ENCODE data around the gene CAMK2A. TPM values are rescaled to one million over a fixed set of nuclear protein-coding genes. Genes with fewer than 3 reads are reported as not detected.
"Not testable (repeated sequence)": the region's sequence is repeated elsewhere in the genome, so short reads cannot be mapped to it uniquely, and the experiment has no call there.

The CAMK2A gene
- total RNA-seq, 1 donor from 2014 or later = not detected

DNA sequence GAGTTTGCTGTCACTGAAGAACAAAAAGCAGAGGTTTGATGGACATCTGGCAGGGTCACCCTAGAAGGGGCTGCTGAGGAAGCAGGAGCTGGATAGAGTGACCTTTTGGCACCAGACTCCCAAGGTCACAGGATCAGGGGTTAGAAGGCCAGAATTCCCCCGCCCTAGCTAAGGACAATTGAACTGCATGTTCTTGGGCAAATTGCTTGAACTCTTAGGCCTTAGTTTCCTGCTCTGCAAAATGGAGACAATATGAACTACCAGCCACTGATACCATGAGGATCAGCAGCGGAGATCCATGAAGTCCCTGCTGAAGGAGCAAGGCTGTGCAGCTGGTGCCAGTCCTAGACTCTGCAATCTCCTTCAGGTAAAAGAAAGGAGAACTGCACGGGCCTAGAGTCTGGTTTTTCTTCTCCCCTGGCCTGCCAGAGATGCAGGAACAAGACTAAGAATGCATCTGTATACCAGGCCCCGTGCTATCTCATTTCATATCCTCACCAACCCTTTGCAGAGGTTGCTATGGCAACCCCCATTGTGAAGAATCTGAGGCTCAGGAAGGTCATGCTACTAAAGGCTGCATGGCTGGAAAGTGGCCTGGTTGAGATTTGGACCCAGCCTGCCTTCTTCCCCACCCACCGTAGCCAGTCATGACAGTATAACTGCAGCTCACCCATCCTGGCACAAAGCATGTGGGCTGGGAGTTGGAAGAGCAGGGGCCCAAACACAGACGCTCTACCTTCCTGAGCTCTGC is 33.7 kb downstream of the CAMK2A start:
- DNase-seq (ENCODE audit: low read depth in 2 of 2) = peak; percentile 52 to 53

DNA sequence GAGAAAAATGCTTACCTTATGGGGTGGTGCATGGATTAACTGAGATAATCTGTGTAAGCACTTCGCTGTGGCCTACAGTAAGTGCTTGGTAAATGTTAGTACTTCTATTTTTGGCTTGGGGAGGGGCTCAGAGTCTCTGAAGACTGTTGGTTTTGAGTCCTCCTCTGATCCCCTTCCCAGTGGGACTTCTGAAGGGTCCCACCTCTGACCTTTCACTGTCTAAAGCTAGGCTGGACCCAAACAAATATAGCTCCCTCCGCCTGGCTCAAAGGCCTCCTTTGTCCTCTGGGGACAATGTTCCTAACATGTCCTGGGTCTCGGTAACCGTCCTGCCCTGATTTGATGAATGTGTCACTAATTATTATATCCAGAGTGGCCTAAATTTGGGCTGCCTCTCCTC is 34.8 kb downstream of the CAMK2A start:
- DNase-seq (ENCODE audit: low read depth in 2 of 2) = no peak

DNA sequence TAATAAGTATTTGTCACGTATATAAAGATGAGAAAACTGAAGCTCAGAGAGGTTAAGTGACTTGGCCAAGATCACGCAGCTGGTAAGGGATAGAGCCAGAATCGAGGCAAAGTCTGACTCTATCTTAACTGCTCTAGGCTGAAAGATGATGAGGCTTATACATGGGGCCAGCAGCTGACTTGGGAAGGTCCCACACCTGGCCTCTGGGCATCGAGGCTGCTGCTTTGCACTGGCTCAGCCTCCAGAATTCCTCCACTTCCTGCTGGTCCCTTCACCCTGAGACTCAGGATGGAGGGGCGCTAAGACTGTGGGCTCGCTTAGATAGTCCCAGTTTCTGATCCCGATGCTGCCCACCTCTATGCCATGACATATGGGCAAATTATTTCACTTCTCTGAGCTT is 35.2 kb downstream of the CAMK2A start:
- no peak for DNase-seq (ENCODE audit: low read depth in 2 of 2)

DNA sequence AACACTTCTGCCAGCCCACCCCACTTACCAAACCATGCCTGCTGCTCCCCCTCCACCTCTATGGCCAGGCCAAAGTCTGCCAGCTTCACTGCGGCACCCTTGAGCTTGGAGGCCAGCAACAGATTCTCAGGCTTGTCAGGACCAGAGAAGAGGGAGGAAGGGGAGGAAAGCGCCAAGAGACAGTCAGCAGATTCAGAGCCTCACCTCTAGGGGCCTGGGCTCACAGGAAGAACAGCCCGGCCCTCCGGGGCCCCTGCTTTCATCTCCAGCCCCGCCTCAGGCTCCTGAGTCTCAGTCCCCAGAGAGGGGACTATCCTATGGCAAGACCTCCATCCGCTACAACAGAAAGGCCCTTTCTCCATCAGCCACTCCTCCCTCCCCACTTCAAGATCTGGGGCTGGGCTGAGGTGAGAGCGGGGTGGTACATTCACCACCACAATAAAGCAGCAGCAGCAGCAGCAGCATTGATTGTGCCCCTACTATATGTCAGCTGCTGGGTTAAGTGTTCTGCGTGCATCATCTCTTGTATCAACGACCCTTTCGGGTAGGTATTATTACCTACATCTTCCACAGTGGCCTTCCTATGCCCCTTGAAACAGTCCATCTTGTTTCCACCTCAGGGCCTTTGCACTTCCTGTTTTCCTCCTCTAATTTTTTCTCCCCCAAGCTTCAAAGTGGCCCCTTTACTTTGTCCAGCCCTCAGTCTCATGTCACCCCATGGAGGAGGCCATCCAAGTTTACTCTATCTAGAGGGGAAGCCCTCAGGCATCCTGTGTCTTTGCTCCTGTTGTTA is 36.0 kb downstream of the CAMK2A start:
- DNase-seq (ENCODE audit: low read depth in 2 of 2) = no peak

DNA sequence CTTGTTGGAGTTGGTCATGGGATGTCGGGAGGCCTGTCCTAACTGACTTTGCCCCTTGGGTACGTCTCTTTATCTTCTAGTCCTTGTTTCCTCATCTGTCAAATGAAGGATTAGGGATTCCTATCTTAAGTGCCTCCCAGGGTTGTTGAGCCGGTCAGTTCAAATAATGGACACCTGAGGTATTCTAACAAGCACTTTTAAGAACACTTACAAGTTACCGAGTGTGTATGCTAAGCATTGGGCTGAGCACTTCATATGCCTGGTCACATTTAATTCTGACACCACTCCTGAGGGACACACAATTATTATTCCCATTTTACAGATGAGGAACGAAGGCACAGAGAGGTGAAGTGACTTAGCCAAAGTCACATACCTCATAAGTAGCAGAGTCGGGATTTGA is 37.1 kb downstream of the CAMK2A start:
- DNase-seq (ENCODE audit: low read depth in 2 of 2) = no peak

DNA sequence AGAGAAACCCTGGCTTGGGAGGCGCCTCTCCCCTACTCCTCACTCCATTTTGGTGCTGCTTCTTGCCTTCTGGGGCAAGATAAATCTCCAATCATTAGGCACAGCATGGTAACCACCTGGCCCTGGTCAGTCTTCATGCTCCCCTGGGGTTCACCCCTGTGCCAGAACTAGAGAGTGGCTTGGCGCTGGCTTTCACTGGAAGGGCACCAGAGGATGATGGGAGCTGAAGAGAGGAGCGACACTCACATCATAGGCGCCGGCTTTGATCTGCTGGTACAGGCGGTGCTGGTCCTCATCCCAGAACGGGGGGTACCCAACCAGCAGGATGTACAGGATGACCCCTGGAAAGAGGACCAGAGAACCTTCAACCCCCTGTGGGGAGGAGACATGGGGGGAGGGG is 38.1 kb downstream of the CAMK2A start:
- no peak for DNase-seq (ENCODE audit: low read depth in 2 of 2)

DNA sequence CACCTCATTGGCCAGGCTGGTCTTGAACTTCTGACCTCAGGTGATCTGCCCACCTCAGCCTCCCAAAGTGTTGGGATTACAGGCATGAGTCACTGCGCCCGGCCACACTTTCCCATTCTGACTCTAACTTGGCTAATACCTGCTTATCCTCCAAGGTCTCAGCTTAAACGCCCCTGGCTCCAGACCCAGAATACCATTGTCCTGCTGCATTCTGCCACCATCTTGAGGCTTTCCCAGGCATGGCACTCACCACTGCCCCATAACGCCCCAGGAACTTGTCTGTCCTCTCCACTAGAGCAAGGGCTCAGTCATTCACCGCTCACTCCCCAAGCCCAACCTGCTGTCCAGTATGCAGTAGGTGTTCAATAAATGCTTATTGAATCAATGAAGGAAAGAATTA is 39.8 kb downstream of the CAMK2A start:
- no peak for DNase-seq (ENCODE audit: low read depth in 2 of 2)

DNA sequence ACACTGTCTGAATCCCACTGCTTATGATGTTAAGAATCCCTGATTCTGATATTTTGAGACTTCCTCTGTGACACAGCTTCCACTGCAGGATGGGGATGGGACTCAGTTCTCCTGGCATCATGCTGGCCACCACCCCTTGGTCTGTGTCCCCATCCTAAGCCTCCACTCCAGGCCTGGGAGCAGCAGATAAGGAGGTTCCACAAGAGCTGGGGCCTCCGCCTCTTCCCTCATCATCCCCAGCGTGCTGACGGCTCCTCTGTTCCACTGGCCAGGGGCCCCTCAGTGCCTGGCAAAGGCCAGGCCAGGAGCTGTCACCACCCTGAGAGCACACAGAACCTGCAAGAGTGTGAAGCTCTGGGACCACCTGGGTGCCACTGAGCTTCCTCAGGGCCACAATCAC is 40.6 kb downstream of the CAMK2A start:
- DNase-seq (ENCODE audit: low read depth in 2 of 2) = no peak

DNA sequence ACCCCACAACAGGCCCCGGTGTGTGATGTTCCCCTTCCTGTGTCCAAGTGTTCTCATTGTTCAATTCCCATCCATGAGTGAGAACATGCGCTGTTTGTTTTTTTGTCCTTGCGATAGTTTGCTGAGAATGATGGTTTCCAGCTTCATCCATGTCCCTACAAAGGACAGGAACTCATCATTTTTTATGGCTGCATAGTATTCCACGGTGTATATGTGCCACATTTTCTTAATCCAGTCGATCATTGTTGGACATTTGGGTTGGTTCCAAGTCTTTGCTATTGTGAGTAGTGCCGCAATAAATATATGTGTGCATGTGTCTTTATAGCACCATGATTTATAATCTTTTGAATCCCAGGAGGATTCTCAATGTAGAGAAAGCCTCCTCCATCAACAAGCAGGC is 41.1 kb downstream of the CAMK2A start:
- not testable (repeated sequence) for DNase-seq (ENCODE audit: low read depth in 2 of 2)

DNA sequence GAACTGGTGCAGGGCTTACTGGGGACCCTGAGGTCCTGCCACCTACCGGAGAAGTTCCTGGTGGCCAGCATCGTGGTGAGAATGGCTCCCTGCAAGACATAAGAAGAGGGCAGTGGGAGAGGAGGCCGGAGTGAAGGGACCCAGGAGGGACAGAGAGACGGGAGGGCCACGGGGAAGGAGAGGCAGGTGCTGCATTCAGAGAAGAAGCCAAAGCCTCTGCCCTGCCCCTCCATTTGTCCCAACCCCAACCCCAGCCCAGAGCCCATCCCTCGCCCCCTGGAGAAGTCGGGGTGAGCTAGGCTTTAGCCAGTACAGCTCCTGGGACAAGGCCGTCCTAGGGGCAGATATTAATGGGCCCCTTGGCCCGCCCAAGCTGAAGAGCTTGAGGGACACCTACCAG is 41.8 kb downstream of the CAMK2A start:
- no peak for DNase-seq (ENCODE audit: low read depth in 2 of 2)

DNA sequence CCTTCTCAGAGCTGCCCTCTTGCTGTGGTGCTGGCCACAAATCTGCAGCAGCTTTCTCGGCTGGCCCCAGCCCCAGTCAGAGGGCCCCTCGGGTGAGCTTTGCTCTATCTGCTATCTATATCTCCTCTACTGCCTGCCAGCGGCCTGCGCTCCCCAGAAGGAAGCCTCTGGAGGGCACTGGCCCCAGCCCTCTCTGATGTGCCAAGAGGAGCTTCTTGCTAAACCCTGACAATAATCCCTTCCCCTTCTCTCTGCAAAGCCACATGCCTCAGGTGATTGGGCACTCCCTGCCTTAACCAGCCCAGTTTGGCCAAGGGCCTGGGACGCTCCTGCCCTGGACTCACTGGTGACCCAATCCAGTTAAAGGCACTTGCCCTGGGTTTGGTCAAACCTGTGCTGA is 42.7 kb downstream of the CAMK2A start:
- no peak for DNase-seq (ENCODE audit: low read depth in 2 of 2)

DNA sequence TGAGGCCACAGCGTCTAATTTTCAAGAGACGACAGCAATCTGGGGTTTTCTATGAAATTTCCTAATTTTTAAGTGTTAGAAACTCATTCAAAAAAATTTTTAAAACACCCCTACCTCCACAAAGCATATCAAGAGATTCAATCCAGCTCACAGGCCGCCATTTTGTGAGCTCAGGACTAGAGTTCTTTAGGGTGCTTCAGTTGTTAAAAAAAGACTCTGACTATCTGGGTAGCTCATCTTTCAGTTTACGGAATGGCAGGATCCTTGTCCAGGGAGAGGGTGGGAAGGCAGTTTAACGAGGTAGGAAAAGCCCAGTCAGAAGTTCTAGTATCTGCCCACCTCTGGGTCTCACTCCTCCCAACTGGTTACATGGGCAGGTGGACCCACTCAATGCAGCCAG is 43.1 kb downstream of the CAMK2A start:
- DNase-seq (ENCODE audit: low read depth in 2 of 2) = no peak

DNA sequence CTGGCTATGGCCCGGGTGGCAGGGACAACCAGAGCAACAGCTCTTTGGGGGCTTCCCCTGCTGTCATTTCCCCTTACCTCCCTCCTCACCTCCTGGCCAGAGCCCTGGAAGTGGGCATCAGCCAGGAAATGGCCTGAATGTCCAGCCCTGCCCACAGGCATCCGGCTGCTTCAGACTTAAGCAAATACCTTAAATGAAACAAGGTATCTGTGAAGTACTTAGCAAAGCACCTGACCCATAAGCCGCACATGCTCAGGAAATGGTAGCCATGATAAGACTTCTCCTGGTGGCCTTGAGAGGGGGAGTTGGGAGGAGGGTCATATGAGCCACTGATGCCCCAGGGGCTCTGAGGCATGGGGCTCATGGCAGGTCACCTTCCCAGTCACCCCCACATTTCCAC is 43.8 kb downstream of the CAMK2A start:
- DNase-seq (ENCODE audit: low read depth in 2 of 2) = no peak

DNA sequence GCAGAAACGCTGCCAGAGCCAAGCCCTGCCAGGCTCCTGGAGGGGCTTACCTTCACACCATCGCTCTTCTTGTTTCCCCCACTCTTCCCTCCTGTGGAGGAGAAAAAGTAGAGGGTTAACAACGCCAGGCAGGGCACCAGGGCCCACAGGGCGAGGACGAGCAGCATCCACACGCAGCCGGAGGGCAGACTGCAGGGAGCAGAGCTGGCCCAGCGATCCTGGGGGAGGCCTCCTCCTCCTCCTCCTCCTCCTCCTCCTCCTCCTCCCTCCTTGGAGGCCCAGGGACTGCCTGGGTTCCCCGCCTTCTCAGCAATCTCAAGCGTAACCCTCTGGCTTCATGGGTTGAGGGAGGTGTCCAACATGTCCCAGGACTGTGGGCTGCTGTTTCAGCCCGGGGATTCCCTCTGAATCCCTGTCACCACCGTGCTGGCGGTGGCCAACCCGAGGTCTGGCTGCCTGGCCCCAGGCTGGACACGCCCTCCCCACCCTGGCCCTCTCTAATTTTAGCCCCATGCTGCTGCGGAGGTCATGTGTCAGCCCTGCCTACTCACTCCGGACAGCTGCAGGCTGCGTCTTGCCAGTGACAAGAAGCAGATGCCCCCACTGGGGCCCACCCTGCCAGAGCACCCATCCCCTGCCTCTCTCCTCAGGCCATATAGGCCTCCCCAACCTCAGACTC is 44.3 kb downstream of the CAMK2A start:
- DNase-seq (ENCODE audit: low read depth in 2 of 2) = no peak

DNA sequence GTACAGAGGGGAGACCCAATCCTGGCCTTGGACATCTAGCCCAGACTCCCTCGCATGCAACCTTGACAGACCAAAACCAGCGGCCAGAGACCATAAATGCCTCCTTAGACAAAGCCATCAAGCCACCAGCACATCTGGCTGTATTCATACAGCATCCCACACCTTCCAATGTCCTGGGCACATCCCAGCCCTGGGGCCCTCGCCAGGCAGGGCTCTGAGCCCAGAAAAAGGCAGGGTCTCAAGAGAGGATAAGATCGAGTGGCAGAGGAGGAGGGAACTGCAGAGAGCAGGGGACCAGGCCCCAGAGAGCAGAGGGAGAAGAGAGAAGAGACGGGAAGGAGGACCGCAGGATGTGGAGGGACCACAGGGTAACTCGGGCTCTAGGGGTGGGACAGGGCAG is 45.4 kb downstream of the CAMK2A start:
- no peak for DNase-seq (ENCODE audit: low read depth in 2 of 2)

DNA sequence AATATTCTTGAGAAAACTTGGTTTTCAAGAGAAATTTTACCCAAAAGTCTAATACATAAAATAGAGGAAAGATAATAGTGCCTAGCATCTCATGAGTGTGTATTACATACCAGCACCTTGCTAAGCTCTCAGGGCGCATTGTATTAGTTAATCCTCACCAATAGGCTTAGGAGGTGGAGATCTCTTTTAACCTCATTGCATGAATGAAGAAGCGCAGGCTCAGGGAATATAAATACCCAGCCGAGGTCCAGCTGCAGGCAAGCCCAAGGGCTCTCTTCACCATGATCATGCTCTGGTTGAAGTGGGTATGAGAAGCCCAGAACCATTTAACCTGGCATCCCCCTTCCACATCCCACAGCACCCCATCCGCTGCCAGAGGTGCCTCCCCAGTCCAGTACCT is 46.0 kb downstream of the CAMK2A start:
- DNase-seq (ENCODE audit: low read depth in 2 of 2) = no peak

DNA sequence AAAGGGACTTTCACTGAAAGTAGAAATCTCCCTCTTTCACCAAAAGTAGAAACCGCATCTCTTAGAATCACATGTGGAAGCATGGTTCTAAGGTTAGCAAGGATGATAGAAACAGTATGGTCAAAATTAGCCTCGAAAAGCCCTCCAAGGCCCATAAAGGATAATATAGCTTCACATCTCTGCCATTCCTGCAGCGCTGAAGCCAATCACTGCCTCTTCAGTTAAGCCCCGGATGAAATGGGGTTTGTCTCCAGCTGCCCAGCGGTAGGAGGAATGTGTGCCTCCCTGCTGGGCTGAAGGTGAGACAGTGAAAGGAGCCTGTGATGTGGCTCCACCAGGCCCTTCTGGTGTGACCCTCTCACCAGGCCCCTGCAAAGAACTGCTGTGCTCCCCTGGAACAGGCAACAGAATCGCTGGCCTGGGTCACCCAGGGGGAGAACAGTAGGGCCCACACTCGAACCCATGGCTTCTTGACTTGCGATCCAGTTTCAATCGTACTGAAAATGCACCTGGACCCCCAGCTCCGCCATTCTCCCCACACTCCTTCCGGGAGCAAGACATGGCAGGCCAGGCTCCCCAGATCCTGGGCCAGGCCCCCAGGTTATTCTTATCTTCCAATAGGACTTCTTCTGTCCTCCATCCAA is 47.2 kb downstream of the CAMK2A start:
- no peak for DNase-seq (ENCODE audit: low read depth in 2 of 2)

DNA sequence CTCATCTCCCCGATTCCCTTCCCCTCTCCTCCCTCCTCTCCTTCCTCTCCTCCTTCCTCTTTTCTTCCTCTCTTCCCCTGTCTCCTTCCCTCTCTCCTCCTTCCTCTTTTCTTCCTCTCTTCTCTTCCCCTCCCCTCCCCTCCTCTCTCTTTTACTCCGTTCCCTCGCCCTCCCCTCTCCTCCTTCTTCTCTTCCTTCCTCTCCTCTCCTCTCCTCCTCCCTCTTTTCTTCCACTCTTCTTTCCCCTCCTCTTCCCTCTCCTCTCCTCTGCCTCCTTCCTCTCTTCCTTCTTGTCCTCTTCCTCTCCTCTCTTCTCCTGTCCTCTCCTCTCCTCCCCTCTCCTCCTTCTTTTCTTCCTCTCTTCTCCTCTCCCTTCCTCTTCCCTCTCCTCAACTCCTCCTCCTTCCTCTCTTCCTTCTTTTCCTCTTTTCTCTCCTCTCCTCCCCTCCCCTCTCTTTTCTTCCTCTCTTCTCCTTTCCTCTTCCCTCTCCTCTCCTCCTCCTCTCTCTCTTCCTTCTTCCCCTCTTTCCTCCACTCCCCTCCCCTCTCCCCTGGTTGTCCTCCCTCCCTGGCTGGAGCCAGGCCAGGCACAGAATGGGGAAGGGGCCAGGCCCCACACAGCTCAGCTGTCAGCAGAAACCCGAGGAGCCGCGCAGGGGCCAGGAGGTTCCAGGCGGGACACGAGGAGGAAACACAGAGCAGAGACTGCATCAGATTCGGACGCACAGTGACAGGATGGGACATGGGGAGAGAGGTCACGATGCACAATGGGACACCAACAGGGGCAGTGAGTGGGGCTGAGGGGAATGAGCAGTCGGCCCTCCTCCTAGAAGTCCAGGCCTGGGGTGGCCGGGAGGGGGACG is 48.0 kb downstream of the CAMK2A start:
- DNase-seq (ENCODE audit: low read depth in 2 of 2) = no peak

DNA sequence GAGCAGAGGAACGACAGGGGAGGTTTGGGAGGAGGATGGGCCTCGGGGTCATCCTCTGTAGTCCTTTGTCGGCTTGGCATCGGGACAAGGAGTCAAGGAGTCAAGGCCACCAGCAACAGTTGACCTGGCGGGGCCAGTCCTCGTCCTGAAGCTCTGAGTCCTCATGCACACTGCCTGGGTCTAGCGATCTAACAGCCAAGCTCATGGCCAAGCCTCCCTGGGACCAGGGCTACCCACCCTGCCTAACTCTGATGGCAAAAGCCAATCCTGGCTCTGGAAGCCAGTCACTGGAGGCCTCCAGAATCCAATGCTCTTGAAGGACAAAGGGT is 49.8 kb downstream of the CAMK2A start:
- no peak for DNase-seq (ENCODE audit: low read depth in 2 of 2)

DNA sequence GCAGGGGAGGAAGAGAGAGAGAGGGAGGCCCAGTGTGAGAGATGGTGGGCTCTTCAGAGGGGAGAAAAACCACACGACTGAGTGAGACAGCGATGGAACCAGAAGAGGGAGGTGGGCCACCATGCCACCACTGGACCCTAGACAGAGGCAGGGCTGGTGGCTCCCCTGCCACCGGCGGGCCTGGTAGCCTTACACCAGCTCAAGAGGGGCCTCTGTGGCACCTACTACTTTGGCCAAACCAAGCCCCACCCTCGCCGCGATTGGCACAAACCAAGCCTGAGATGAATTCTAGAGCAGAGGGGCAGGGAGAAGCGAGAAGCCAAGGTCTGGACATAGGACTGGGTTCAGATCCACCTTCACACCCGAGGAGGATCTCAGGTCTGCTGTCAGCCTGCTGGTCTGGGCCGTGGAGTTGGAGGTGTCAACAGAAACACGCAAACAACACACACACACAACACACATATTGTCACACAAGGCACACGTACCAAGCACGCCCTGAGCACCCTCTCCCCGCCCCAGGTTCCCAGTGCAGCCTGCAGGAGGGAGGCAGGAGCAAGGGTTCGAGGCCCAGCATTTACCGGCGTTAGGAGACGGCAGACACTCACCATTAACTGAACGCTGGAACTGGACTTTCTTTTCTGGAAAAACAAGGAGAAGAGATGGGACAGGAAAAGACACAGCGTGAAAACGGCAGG is 50.3 kb downstream of the CAMK2A start:
- no peak for DNase-seq (ENCODE audit: low read depth in 2 of 2)

DNA sequence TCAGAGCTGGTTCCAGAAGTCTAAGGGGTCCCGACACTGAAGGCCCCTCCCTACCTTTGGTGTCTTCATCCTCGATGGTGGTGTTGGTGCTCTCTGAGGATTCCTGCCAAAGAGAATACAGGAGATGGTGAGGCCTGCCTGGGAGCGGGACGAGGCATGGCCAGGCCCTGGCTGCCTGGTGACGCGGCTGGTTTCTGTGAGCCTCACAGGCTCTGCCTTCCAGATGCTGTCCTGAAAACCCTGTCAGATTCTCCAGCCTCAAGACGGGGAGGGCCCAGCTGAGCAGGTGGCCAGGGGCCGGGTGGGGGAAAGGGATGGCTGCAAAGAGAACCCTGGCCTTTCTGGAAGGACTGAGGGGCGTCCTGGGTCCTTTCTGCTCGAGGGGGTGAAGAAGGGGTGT is 50.9 kb downstream of the CAMK2A start:
- DNase-seq (ENCODE audit: low read depth in 2 of 2) = no peak
